Body of pancreas (tissue), 4 donors: ENCODE measurements around the gene ALDH1B1. TPM values are rescaled to one million over a fixed set of nuclear protein-coding genes. Genes with fewer than 3 reads are reported as not detected.

ENCODE experiments used
- ATAC-seq: fragments of 150-250 bp; one replicate; pipeline ENCODE4 v1.9.1; 2016
- DNase-seq, 4 donors: peaks; one replicate each; pipeline ENCODE4 v3.0.0-alpha.2; 2019
- H3K27ac ChIP-seq, 4 donors: fragments of 200-600 bp; sonication (generic); 1 replicate in 3 of 4; 2 replicates in 1 of 4; pipeline versions ENCODE4 v1.5.1 to v1.6.1; 2016 to 2019; ENCODE audit warnings: mild to moderate bottlenecking in 1 of 4, mixed read lengths in 1 of 4, moderate library complexity in 1 of 4
- H3K27me3 ChIP-seq, 2 donors: fragments of 200-600 bp; sonication (generic); one replicate each; pipeline ENCODE4 v1.6.0; 2016; ENCODE audit warnings: mild to moderate bottlenecking in 1 of 2
- H3K36me3 ChIP-seq, 2 donors: fragments of 200-600 bp; sonication (generic); replicated peaks in 1 of 2; 2 replicates each; pipeline ENCODE4 v1.5.1; 2016; ENCODE audit warnings: low read depth in 2 of 2; ENCODE audit not compliant: insufficient read depth in 1 of 2
- H3K4me1 ChIP-seq: fragments of 200-600 bp; sonication (generic); one replicate; pipeline ENCODE4 v1.6.0; 2016
- H3K4me3 ChIP-seq, 2 donors: fragments of 200-600 bp; sonication (generic); 1 replicate in 1 of 2; 2 replicates in 1 of 2; pipeline ENCODE4 v1.5.1; 2016 to 2019
- H3K9me3 ChIP-seq, 3 donors: fragments of 200-600 bp; sonication (generic); 1 replicate in 2 of 3; 2 replicates in 1 of 3; pipeline ENCODE4 v1.5.1; 2016
- CTCF ChIP-seq, 7 experiments: fragments of 450-650 bp in 4 of 7; fragments of 200-600 bp in 3 of 7; sonication (generic) in 3 of 7; IDR thresholded peaks; one replicate each; pipeline ENCODE4 v1.5.1; 2016 to 2019; ENCODE audit warnings: antibody characterized with exemption in 7 of 7
- POLR2A ChIP-seq, 3 donors: fragments of 450-650 bp; IDR thresholded peaks; one replicate each; pipeline ENCODE4 v1.6.1; 2016; ENCODE audit warnings: antibody characterized with exemption in 3 of 3, mild to moderate bottlenecking in 2 of 3
- WGBS, 2 donors: methylation state at CpG; one replicate each; pipeline ENCODE4 v1.1.5; 2017; 5-methylcytosine and 5-hydroxymethylcytosine counted together
- intact Hi-C: fragments of 100-400 bp; cut with DNase I; formaldehyde crosslinking; loops from one replicate; pipeline ENCODE4 v1.15.1; 2023
- total RNA-seq, 2 donors: library from RNA; depleted of rRNA; stranded (reverse); fragments of >200 nt; gene quantifications; one replicate each; pipeline ENCODE4 v1.1.0, GENCODE V29; 2016

The ALDH1B1 gene
- total RNA-seq, 2 donors from 2014 or later = 11.7 to 17.5 TPM

- H3K27ac ChIP-seq = no peak overlapping the region
- ATAC-seq = no peak
- H3K4me3 ChIP-seq = no peak overlapping the region
- no peaks in the 10 kb centered on the region for H3K27me3 ChIP-seq
- TF ChIP-seq CTCF (IDR thresholded peaks at IDR 0.05) (no peak), POLR2A (IDR thresholded peaks at IDR 0.05) (no peak)
- no peaks in the 10 kb centered on the region for H3K36me3 ChIP-seq
- no peaks in the 10 kb centered on the region for H3K9me3 ChIP-seq
- H3K4me1 ChIP-seq = no peaks in the 10 kb centered on the region
- DNase-seq = no peak
- intact Hi-C loops = no loop called here
- 57 to 72% methylated on average over 11 of the region's 11 CpGs for WGBS, 2 donors
These were observed 52.9 kb downstream of the ALDH1B1 start for GRCh38 chr9:38445154-38446043.

DNA sequence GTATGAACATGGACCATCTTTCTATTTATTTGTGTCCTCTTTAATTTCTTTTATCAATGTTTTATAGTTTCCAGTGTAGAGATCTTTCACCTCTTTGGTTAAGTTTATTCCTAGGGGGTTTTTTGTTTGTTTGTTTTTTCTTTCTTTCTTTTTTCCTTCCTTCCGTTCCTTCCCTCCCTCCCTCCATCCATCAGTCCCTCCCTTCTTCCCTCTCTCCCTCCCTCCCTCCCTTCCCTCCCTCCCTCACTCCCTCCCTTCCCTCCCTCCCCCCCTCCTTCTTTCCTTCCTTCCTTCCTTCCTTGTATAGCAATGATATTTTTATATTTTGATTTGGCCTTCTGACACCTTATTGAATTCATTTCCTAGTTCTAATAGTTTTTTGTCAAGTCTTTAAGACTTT is 55.2 kb downstream of the ALDH1B1 start:
- 64 to 68% methylated on average over 1 of the region's 1 CpG for WGBS, 2 donors
- intact Hi-C loops = no loop called here
- Histone ChIP-seq H3K27me3 (no peaks in the 10 kb centered on the region), H3K36me3 (no peaks in the 10 kb centered on the region), H3K27ac (no peak overlapping the region), H3K9me3 (peaks cover 0 to 7% (median 0%) of the 10 kb centered on the region in 3 donors), H3K4me1 (no peaks in the 10 kb centered on the region), H3K4me3 (no peak overlapping the region)
- DNase-seq = no peak
- no peak for ATAC-seq
- TF ChIP-seq POLR2A (IDR thresholded peaks at IDR 0.05) (no peak), CTCF (IDR thresholded peaks at IDR 0.05) (no peak)

Other genes starting within 250 kb of the ALDH1B1 start
- 1 to 10 TPM; 2.3 to 3.3 TPM for gene IGFBPL1, start 31.8 kb downstream of the ALDH1B1 start, total RNA-seq
- gene ANKRD18A, start 227.9 kb downstream of the ALDH1B1 start, total RNA-seq = 10 to 100 TPM in 1 of 2 donors, 1 to 10 TPM in 1; 6.5 to 23.1 TPM